GM12878 (cell line): ENCODE data around the gene CSRP1. TPM values are rescaled to one million over a fixed set of nuclear protein-coding genes. Genes with fewer than 3 reads are reported as not detected.
"Not testable (repeated sequence)": the region's sequence is repeated elsewhere in the genome, so short reads cannot be mapped to it uniquely, and the experiment has no call there.

Experiments used
- ATAC-seq: fragments of 200-7000 bp; cut with Tn5 transposase; 3 replicates; pipeline ENCODE4 v1.9.1; 2020; ENCODE audit warnings: mild to moderate bottlenecking, moderate library complexity
- BruUV-seq: library from RNA; stranded (reverse); fragments of 400-500 nt; replicated peaks from 2 replicates; lab custom pipeline; 2021; lab: Mats Ljungman, UMichigan
- CTCF ChIA-PET: fragments of 300-600 bp; sonication (Branson Sonifier 250); formaldehyde crosslinking; extraction: SDS; loops from one replicate; lab custom pipeline; 2021; ENCODE audit warnings: inconsistent platforms; lab: Yijun Ruan, JAX
- POLR2A ChIA-PET: fragments of 350-600 bp; formaldehyde crosslinking; extraction: SDS; loops from one replicate; lab custom pipeline; 2021; ENCODE audit warnings: inconsistent platforms; lab: Charles Lee
- RAD21 ChIA-PET: fragments of 300-600 bp; sonication (Branson Sonifier 250); formaldehyde crosslinking; loops from one replicate; lab custom pipeline; 2023; ENCODE audit warnings: antibody characterized with exemption; ENCODE audit not compliant: unreplicated experiment; lab: Charles Lee
- SMC1A ChIA-PET: fragments of 300-600 bp; sonication (Branson Sonifier 250); formaldehyde crosslinking; loops from one replicate; lab custom pipeline; 2023; ENCODE audit not compliant: unreplicated experiment, uncharacterized antibody; lab: Charles Lee
- DNase-seq: peaks from one replicate; pipeline ENCODE4 v3.0.0-alpha.2; 2011; ENCODE audit warnings: low read depth, low spot score
- FAIRE-seq: peaks from 3 replicates; lab custom pipeline; 2011; peaks lifted over from hg19 to GRCh38; lab: Jason Lieb, UNC
- H2AFZ ChIP-seq: 2 replicates; pipeline ENCODE4 v1.6.0; 2011; ENCODE audit warnings: low read depth, low read length, control low read depth; ENCODE audit not compliant: control insufficient read depth
- H3K27ac ChIP-seq: 2 replicates; pipeline ENCODE4 v1.5.1; 2011; ENCODE audit warnings: control low read depth; ENCODE audit not compliant: control insufficient read depth, insufficient read depth
- H3K27me3 ChIP-seq, 2 experiments: replicated peaks in 1 of 2; 2 replicates each; pipeline versions ENCODE4 v1.6.0 to v1.6.1; 2011; ENCODE audit warnings: low read length in 1 of 2; ENCODE audit not compliant: control insufficient read depth in 2 of 2, insufficient read depth in 2 of 2
- H3K36me3 ChIP-seq, 2 experiments: 2 replicates each; pipeline ENCODE4 v1.5.1; 2011; ENCODE audit warnings: low read length in 1 of 2; ENCODE audit not compliant: control insufficient read depth in 2 of 2, insufficient read depth in 2 of 2
- H3K4me1 ChIP-seq: 2 replicates; pipeline ENCODE4 v1.6.1; 2011; ENCODE audit warnings: mild to moderate bottlenecking, low read length, moderate library complexity, mixed read lengths; ENCODE audit not compliant: control insufficient read depth, insufficient read depth
- H3K4me2 ChIP-seq: 2 replicates; pipeline ENCODE4 v1.6.0; 2011; ENCODE audit warnings: control low read depth; ENCODE audit not compliant: control insufficient read depth, insufficient read depth
- H3K4me3 ChIP-seq: fragments of 200-600 bp; sonication (generic); 2 replicates; pipeline ENCODE4 v1.5.1; 2016
- H3K79me2 ChIP-seq: 2 replicates; pipeline ENCODE4 v1.6.0; 2011; ENCODE audit warnings: low read length; ENCODE audit not compliant: control insufficient read depth, insufficient read depth
- H3K9ac ChIP-seq: 2 replicates; pipeline ENCODE4 v1.8.0; 2011; ENCODE audit warnings: low read length, control low read depth, mixed read lengths; ENCODE audit not compliant: control insufficient read depth, insufficient read depth
- H3K9me3 ChIP-seq: replicated peaks from 3 replicates; pipeline ENCODE4 v1.5.1; 2011; ENCODE audit warnings: mild to moderate bottlenecking, low read length; ENCODE audit not compliant: control insufficient read depth, insufficient read depth
- H4K20me1 ChIP-seq: 2 replicates; pipeline ENCODE4 v1.6.0; 2011; ENCODE audit not compliant: control insufficient read depth, insufficient read depth
- BHLHE40 ChIP-seq, 2 experiments: fragments of 450-650 bp in 1 of 2; IDR thresholded peaks; 2 replicates each; pipeline ENCODE4 v1.6.1; 2011 to 2017; ENCODE audit warnings: low read depth in 2 of 2, borderline replicate concordance in 1 of 2, improper control_type of control experiment in 1 of 2, low read length in 1 of 2, mild to moderate bottlenecking in 1 of 2
- EGR1 ChIP-seq, 2 experiments: IDR thresholded peaks; 1 replicate in 1 of 2; 2 replicates in 1 of 2; pipeline ENCODE4 v1.6.1; 2011 to 2012; ENCODE audit warnings: low read depth in 2 of 2, low read length in 2 of 2, borderline replicate concordance in 1 of 2, mild to moderate bottlenecking in 1 of 2, moderate library complexity in 1 of 2
- ESRRA ChIP-seq: IDR thresholded peaks from 2 replicates; pipeline ENCODE4 v1.6.1; 2012; ENCODE audit warnings: mild to moderate bottlenecking, low read length, improper control_type of control experiment
- NR2C2 ChIP-seq: IDR thresholded peaks from 2 replicates; pipeline ENCODE4 v1.6.1; 2011; ENCODE audit warnings: borderline replicate concordance, low read depth; ENCODE audit not compliant: control insufficient read depth, insufficient read length
- WGBS: methylation state at CpG from one replicate; pipeline ENCODE4 v1.1.6; 2016; ENCODE audit warnings: low lambda C conversion rate; ENCODE audit not compliant: insufficient replicate concordance, insufficient coverage; ENCODE audit errors: missing lambda C conversion rate; 5-methylcytosine and 5-hydroxymethylcytosine counted together
- in situ Hi-C: fragments of 300-500 bp; cut with MboI; formaldehyde crosslinking; loops from 9 replicates; pipeline ENCODE4 v1.14.3; 2018; ENCODE audit warnings: mixed read lengths
- intact Hi-C: fragments of 100-400 bp; cut with micrococcal nuclease; formaldehyde crosslinking; loops from one replicate; pipeline ENCODE4 v1.14.2; 2022; ENCODE audit not compliant: unreplicated experiment
- polyA plus RNA-seq, 11 experiments: library from polyadenylated mRNA; depleted of rRNA in 4 of 11; unstranded in 6 of 11; stranded (reverse) in 5 of 11; fragments of >200 nt; fragmentation: Nextera tagmentation in 4 of 11; fragmentation: Illumina TruSeq in 1 of 11; extraction: Ambion mirVana in 4 of 11; extraction: Trizol in 1 of 11; gene quantifications; 1 replicate in 1 of 11; 2 replicates in 10 of 11; pipeline versions ENCODE4 v1.2.1 to v1.2.3, GENCODE V29; 2011 to 2016; ENCODE audit warnings: inconsistent platforms in 2 of 11, missing spikeins in 2 of 11, low read depth in 1 of 11
- total RNA-seq, 4 experiments: library from RNA; depleted of rRNA in 3 of 4; stranded (reverse); fragments of >200 nt in 3 of 4; fragmentation: Illumina TruSeq in 1 of 4; extraction: Trizol in 1 of 4; gene quantifications; 2 replicates each; pipeline versions ENCODE4 v1.2.1 to v1.2.3, GENCODE V29; 2013 to 2021

Gene CSRP1
- total and polyA plus RNA-seq, 10 of the 15 experiments (the other 5 are each of a cell fraction or from before 2014, with no cell fraction given) = 23.4 to 99.2 (median 80.7) TPM

DNA sequence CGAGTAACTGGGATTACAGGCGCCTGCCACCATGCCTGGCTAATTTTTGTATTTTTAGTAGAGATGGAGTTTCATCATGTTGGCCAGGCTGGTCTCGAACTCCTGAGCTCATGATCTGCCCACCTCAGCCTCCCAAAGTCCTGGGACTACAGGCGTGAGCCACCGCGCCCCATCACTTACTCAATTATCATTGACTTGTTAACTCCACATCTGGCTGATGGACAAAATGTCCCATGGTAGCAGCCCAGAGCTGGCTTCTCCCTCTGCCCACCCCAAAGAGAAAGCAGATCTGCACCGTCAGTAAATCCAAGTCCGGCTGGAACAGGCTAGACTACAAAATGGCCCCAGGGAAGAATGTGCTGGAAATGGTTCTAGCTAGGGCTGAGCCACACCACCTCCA lies 34.6 kb downstream of the CSRP1 start:
- intact Hi-C loops = loop anchor here (2.0 kb wide), 1 partner anchor 38 kb away; no protein-coding TSS in a partner anchor
- SMC1A ChIA-PET = interaction anchor here (0.6 to 1.9 kb wide), 3 partner anchors 9 to 49 kb away, joined by 3 to 5 read pairs (median 3); no protein-coding TSS in a partner anchor
- ATAC-seq, H3K27me3 ChIP-seq, H3K36me3 ChIP-seq, H3K4me3 ChIP-seq, H4K20me1 ChIP-seq, H3K4me2 ChIP-seq, in situ Hi-C loops, H3K9ac ChIP-seq, H3K9me3 ChIP-seq, H3K27ac ChIP-seq, FAIRE-seq, H2AFZ ChIP-seq, DNase-seq, BruUV-seq: not testable (repeated sequence)
- POLR2A ChIA-PET = interaction anchor here (1.2 kb wide), 1 partner anchor 37 kb away, joined by 3 read pairs; no protein-coding TSS in a partner anchor
- RAD21 ChIA-PET = interaction anchor here (1.4 kb wide), 1 partner anchor 9 kb away, joined by 5 read pairs; no protein-coding TSS in a partner anchor
- H3K79me2 ChIP-seq = peaks cover 21% of the 10 kb centered on the region
- CTCF ChIA-PET = interaction anchor here (1.1 to 1.6 kb wide), 4 partner anchors 9 to 41 kb away, joined by 3 to 11 read pairs (median 6); no protein-coding TSS in a partner anchor
- peaks cover 27% of the 10 kb centered on the region for H3K4me1 ChIP-seq
- 75% methylated on average over 8 of the region's 8 CpGs for WGBS

DNA sequence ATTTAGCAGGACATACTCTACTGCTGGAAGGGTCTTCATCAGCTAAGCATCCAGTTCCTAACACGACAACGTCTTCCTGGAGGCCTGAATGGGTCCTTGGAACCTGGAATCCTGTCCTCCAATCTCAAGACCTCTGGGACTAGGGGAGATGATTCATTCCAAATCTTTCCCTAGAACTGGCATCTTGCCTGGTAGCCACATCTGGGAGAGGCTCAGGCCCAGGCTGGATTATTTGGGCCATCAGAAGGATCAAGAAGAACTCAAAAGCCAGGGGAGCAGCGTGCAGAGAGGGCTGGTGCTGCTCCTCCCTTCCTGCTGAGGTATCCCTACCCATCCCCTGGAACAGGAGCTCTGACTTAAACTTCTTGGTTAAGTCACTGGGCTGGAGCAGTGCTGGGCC lies 35.2 kb downstream of the CSRP1 start:
- H3K4me2 ChIP-seq = no peak overlapping the region
- in situ Hi-C loops (no loop called here), intact Hi-C loops (loop anchor here (2.0 kb wide), 1 partner anchor 37 kb away; no protein-coding TSS in a partner anchor)
- no peak overlapping the region for H3K4me3 ChIP-seq
- SMC1A ChIA-PET = interaction anchor here (0.7 to 1.9 kb wide), 3 partner anchors 10 to 336 kb away, joined by 3 to 5 read pairs (median 3); no protein-coding TSS in a partner anchor
- no peak for DNase-seq
- no peak overlapping the region for H2AFZ ChIP-seq
- H3K79me2 ChIP-seq = peaks cover 25% of the 10 kb centered on the region
- TF ChIP-seq EGR1 (IDR thresholded peaks at IDR 0.05; ENCODE audit: borderline replicate concordance in 1 of 2, low read depth in 2 of 2, low read length in 2 of 2) = no peak
- no peak for TF ChIP-seq BHLHE40 (IDR thresholded peaks at IDR 0.05; ENCODE audit: borderline replicate concordance in 1 of 2, low read depth in 2 of 2, low read length in 1 of 2)
- no peak for TF ChIP-seq NR2C2
- TF ChIP-seq ESRRA = no peak
- H3K27ac ChIP-seq = no peak overlapping the region
- H3K4me1 ChIP-seq = peaks cover 21% of the 10 kb centered on the region
- ATAC-seq = no peak
- H3K9me3 ChIP-seq = no peaks in the 10 kb centered on the region
- no peaks in the 10 kb centered on the region for H3K27me3 ChIP-seq
- H3K9ac ChIP-seq = no peak overlapping the region
- POLR2A ChIA-PET = no interaction called here
- no TSS peak for BruUV-seq
- no peaks in the 10 kb centered on the region for H4K20me1 ChIP-seq
- no peak for FAIRE-seq
- H3K36me3 ChIP-seq = no peaks in the 10 kb centered on the region
- RAD21 ChIA-PET = interaction anchor here (0.5 to 1.4 kb wide), 2 partner anchors 9 to 1051 kb away, joined by 3 to 5 read pairs; no protein-coding TSS in a partner anchor
- CTCF ChIA-PET = interaction anchor here (1.1 to 1.6 kb wide), 3 partner anchors 10 to 36 kb away, joined by 3 to 11 read pairs (median 9); no protein-coding TSS in a partner anchor
- WGBS = 7% methylated on average over 3 of the region's 3 CpGs
